GM12878 (cell line): Measurements from ENCODE around the gene CYSTM1. TPM values are rescaled to one million over a fixed set of nuclear protein-coding genes. Genes with fewer than 3 reads are reported as not detected.

Source experiments
- ATAC-seq: fragments of 200-7000 bp; cut with Tn5 transposase; 3 replicates; pipeline ENCODE4 v1.9.1; 2020; ENCODE audit warnings: mild to moderate bottlenecking, moderate library complexity
- Bru-seq: library from RNA; stranded (reverse); fragments of 400-500 nt; gene quantifications from one replicate; lab custom pipeline; 2021; lab: Mats Ljungman, UMichigan
- BruChase-seq, 2 experiments: library from RNA; stranded (reverse); fragments of 400-500 nt; gene quantifications; one replicate each; lab custom pipeline; 2021; lab: Mats Ljungman, UMichigan
- BruUV-seq: library from RNA; stranded (reverse); fragments of 400-500 nt; replicated peaks from 2 replicates; lab custom pipeline; 2021; lab: Mats Ljungman, UMichigan
- CTCF ChIA-PET: fragments of 300-600 bp; sonication (Branson Sonifier 250); formaldehyde crosslinking; extraction: SDS; loops from one replicate; lab custom pipeline; 2021; ENCODE audit warnings: inconsistent platforms; lab: Yijun Ruan, JAX
- POLR2A ChIA-PET: fragments of 350-600 bp; formaldehyde crosslinking; extraction: SDS; loops from one replicate; lab custom pipeline; 2021; ENCODE audit warnings: inconsistent platforms; lab: Charles Lee
- RAD21 ChIA-PET: fragments of 300-600 bp; sonication (Branson Sonifier 250); formaldehyde crosslinking; loops from one replicate; lab custom pipeline; 2023; ENCODE audit warnings: antibody characterized with exemption; ENCODE audit not compliant: unreplicated experiment; lab: Charles Lee
- SMC1A ChIA-PET: fragments of 300-600 bp; sonication (Branson Sonifier 250); formaldehyde crosslinking; loops from one replicate; lab custom pipeline; 2023; ENCODE audit not compliant: unreplicated experiment, uncharacterized antibody; lab: Charles Lee
- DNase-seq: peaks from one replicate; pipeline ENCODE4 v3.0.0-alpha.2; 2011; ENCODE audit warnings: low read depth, low spot score
- FAIRE-seq: peaks from 3 replicates; lab custom pipeline; 2011; peaks lifted over from hg19 to GRCh38; lab: Jason Lieb, UNC
- H2AFZ ChIP-seq: 2 replicates; pipeline ENCODE4 v1.6.0; 2011; ENCODE audit warnings: low read depth, low read length, control low read depth; ENCODE audit not compliant: control insufficient read depth
- H3K27ac ChIP-seq: 2 replicates; pipeline ENCODE4 v1.5.1; 2011; ENCODE audit warnings: control low read depth; ENCODE audit not compliant: control insufficient read depth, insufficient read depth
- H3K27me3 ChIP-seq, 2 experiments: replicated peaks in 1 of 2; 2 replicates each; pipeline versions ENCODE4 v1.6.0 to v1.6.1; 2011; ENCODE audit warnings: low read length in 1 of 2; ENCODE audit not compliant: control insufficient read depth in 2 of 2, insufficient read depth in 2 of 2
- H3K36me3 ChIP-seq, 2 experiments: 2 replicates each; pipeline ENCODE4 v1.5.1; 2011; ENCODE audit warnings: low read length in 1 of 2; ENCODE audit not compliant: control insufficient read depth in 2 of 2, insufficient read depth in 2 of 2
- H3K4me1 ChIP-seq: 2 replicates; pipeline ENCODE4 v1.6.1; 2011; ENCODE audit warnings: mild to moderate bottlenecking, low read length, moderate library complexity, mixed read lengths; ENCODE audit not compliant: control insufficient read depth, insufficient read depth
- H3K4me2 ChIP-seq: 2 replicates; pipeline ENCODE4 v1.6.0; 2011; ENCODE audit warnings: control low read depth; ENCODE audit not compliant: control insufficient read depth, insufficient read depth
- H3K4me3 ChIP-seq: fragments of 200-600 bp; sonication (generic); 2 replicates; pipeline ENCODE4 v1.5.1; 2016
- H3K79me2 ChIP-seq: 2 replicates; pipeline ENCODE4 v1.6.0; 2011; ENCODE audit warnings: low read length; ENCODE audit not compliant: control insufficient read depth, insufficient read depth
- H3K9ac ChIP-seq: 2 replicates; pipeline ENCODE4 v1.8.0; 2011; ENCODE audit warnings: low read length, control low read depth, mixed read lengths; ENCODE audit not compliant: control insufficient read depth, insufficient read depth
- H3K9me3 ChIP-seq: replicated peaks from 3 replicates; pipeline ENCODE4 v1.5.1; 2011; ENCODE audit warnings: mild to moderate bottlenecking, low read length; ENCODE audit not compliant: control insufficient read depth, insufficient read depth
- H4K20me1 ChIP-seq: 2 replicates; pipeline ENCODE4 v1.6.0; 2011; ENCODE audit not compliant: control insufficient read depth, insufficient read depth
- ATF7 ChIP-seq: fragments of 450-650 bp; IDR thresholded peaks from 2 replicates; pipeline ENCODE4 v1.6.1; 2016; ENCODE audit warnings: low read depth, mild to moderate bottlenecking
- BMI1 ChIP-seq: fragments of 450-650 bp; IDR thresholded peaks from 2 replicates; pipeline ENCODE4 v1.6.1; 2016; ENCODE audit warnings: mild to moderate bottlenecking, moderate library complexity, borderline replicate concordance
- HCFC1 ChIP-seq: fragments of 150-350 bp; IDR thresholded peaks from 2 replicates; pipeline ENCODE4 v1.6.1; 2014; ENCODE audit warnings: low read length
- MEF2A ChIP-seq: IDR thresholded peaks from 2 replicates; pipeline ENCODE4 v1.6.1; 2011; ENCODE audit warnings: low read depth, mild to moderate bottlenecking, low read length, moderate library complexity; ENCODE audit not compliant: insufficient read depth
- MXI1 ChIP-seq: fragments of 150-350 bp; IDR thresholded peaks from 2 replicates; pipeline ENCODE4 v1.6.1; 2011; ENCODE audit warnings: low read depth, mild to moderate bottlenecking, inconsistent platforms, low read length, improper control_type of control experiment
- POLR2AphosphoS5 ChIP-seq: IDR thresholded peaks from 2 replicates; pipeline ENCODE4 v1.6.1; 2011; ENCODE audit warnings: mild to moderate bottlenecking, low read length, inconsistent platforms
- RAD51 ChIP-seq: fragments of 450-650 bp; IDR thresholded peaks from 2 replicates; pipeline ENCODE4 v1.6.1; 2016; ENCODE audit warnings: moderate library complexity, mild to moderate bottlenecking, inconsistent platforms
- RFX5 ChIP-seq: IDR thresholded peaks from 2 replicates; pipeline ENCODE4 v1.6.1; 2011; ENCODE audit warnings: low read depth, low read length, improper control_type of control experiment
- SREBF2 ChIP-seq: IDR thresholded peaks from 2 replicates; pipeline ENCODE4 v1.6.1; 2012; ENCODE audit warnings: mild to moderate bottlenecking, low read length
- TCF12 ChIP-seq: IDR thresholded peaks from 2 replicates; pipeline ENCODE4 v1.6.1; 2011; ENCODE audit warnings: low read depth, mild to moderate bottlenecking, low read length
- TCF3 ChIP-seq: IDR thresholded peaks from 2 replicates; pipeline ENCODE4 v1.6.1; 2012; ENCODE audit warnings: low read depth, mild to moderate bottlenecking, low read length, borderline replicate concordance; ENCODE audit not compliant: insufficient read depth
- WGBS: methylation state at CpG from one replicate; pipeline ENCODE4 v1.1.6; 2016; ENCODE audit warnings: low lambda C conversion rate; ENCODE audit not compliant: insufficient replicate concordance, insufficient coverage; ENCODE audit errors: missing lambda C conversion rate; 5-methylcytosine and 5-hydroxymethylcytosine counted together
- in situ Hi-C: fragments of 300-500 bp; cut with MboI; formaldehyde crosslinking; loops from 9 replicates; pipeline ENCODE4 v1.14.3; 2018; ENCODE audit warnings: mixed read lengths
- intact Hi-C: fragments of 100-400 bp; cut with micrococcal nuclease; formaldehyde crosslinking; loops from one replicate; pipeline ENCODE4 v1.14.2; 2022; ENCODE audit not compliant: unreplicated experiment
- long read RNA-seq, 2 experiments: library from polyadenylated mRNA; unstranded; transcript quantifications; one replicate each; pipeline ENCODE4 v2.0.0, GENCODE V29; 2019 to 2020
- polyA minus RNA-seq, 3 experiments: library from RNA; depleted of rRNA, polyadenylated mRNA; stranded (reverse); fragments of >200 nt; gene quantifications; 2 replicates each; pipeline ENCODE4 v1.2.3, GENCODE V29; 2011
- polyA plus RNA-seq, 11 experiments: library from polyadenylated mRNA; depleted of rRNA in 4 of 11; unstranded in 6 of 11; stranded (reverse) in 5 of 11; fragments of >200 nt; fragmentation: Nextera tagmentation in 4 of 11; fragmentation: Illumina TruSeq in 1 of 11; extraction: Ambion mirVana in 4 of 11; extraction: Trizol in 1 of 11; gene quantifications; 1 replicate in 1 of 11; 2 replicates in 10 of 11; pipeline versions ENCODE4 v1.2.1 to v1.2.3, GENCODE V29; 2011 to 2016; ENCODE audit warnings: inconsistent platforms in 2 of 11, missing spikeins in 2 of 11, low read depth in 1 of 11
- total RNA-seq, 4 experiments: library from RNA; depleted of rRNA in 3 of 4; stranded (reverse); fragments of >200 nt in 3 of 4; fragmentation: Illumina TruSeq in 1 of 4; extraction: Trizol in 1 of 4; gene quantifications; 2 replicates each; pipeline versions ENCODE4 v1.2.1 to v1.2.3, GENCODE V29; 2013 to 2021
- TF ChIP-seq, protein P1 (sequence below): fragments of 450-650 bp; IDR thresholded peaks from 2 replicates; pipeline ENCODE4 v1.6.1; 2017; ENCODE audit warnings: mild to moderate bottlenecking, low read depth, inconsistent platforms; ENCODE audit not compliant: poor library complexity, severe bottlenecking
- TF ChIP-seq, protein P2 (sequence below): fragments of 450-650 bp; IDR thresholded peaks from 2 replicates; pipeline ENCODE4 v1.6.1; 2016; ENCODE audit warnings: mild to moderate bottlenecking

Gene CYSTM1
- total RNA-seq (2013; cell fraction: nucleolus; rRNA removed): 34.5 and 44.8 TPM in 2 replicates
- total RNA-seq (2014; rRNA removed) (97.8 and 105 TPM in 2 replicates), total RNA-seq (2014; rRNA removed; fragmentation: Illumina TruSeq; extraction: Trizol) (81.4 and 90.2 TPM in 2 replicates), total RNA-seq (2021) (52.7 and 59.8 TPM in 2 replicates), polyA plus RNA-seq (2011; rRNA removed) (91.3 and 120 TPM in 2 replicates), polyA plus RNA-seq (2014; fragmentation: Illumina TruSeq; extraction: Trizol) (71.3 and 92.5 TPM in 2 replicates), polyA plus RNA-seq (2014; fragmentation: Nextera tagmentation; extraction: Ambion mirVana) (100 to 1,000 TPM; 204 to 261 TPM), polyA plus RNA-seq (2014; rRNA removed) (103 and 112 TPM in 2 replicates), polyA plus RNA-seq (2016; fragmentation: Nextera tagmentation; extraction: Ambion mirVana) (10 to 100 TPM; 67.5 to 85.4 TPM), polyA minus RNA-seq (2011; rRNA and poly(A)+ RNA removed) (41.5 and 88.5 TPM in 2 replicates), Bru-seq, nascent RNA (percentile 82 among the genes with signal in this experiment), BruChase-seq, experiment 1, labeled RNA remaining after a 6-hour chase (percentile 70 among the genes with signal in this experiment), BruChase-seq, experiment 2, labeled RNA remaining after a 2-hour chase (percentile 71 among the genes with signal in this experiment)
- 17.8 TPM for polyA plus RNA-seq (2011; ENCODE audit: low read depth)
- 134 and 170 TPM in 2 replicates for polyA plus RNA-seq (2011; cell fraction: cytosol; rRNA removed)
- polyA plus RNA-seq (2011; cell fraction: nucleus; rRNA removed): 71.6 and 92.3 TPM in 2 replicates
- polyA plus RNA-seq (2012): 43.8 and 51.9 TPM in 2 replicates
- polyA minus RNA-seq (2011; cell fraction: cytosol; rRNA and poly(A)+ RNA removed): 33.9 and 36.2 TPM in 2 replicates
- 27.4 and 35.2 TPM in 2 replicates for polyA minus RNA-seq (2011; cell fraction: nucleus; rRNA and poly(A)+ RNA removed)
- long read RNA-seq, experiment 1, transcript CYSTM1-201 (3 exons, 1,336 nt): major isoform, 70 of 73 reads
- long read RNA-seq, experiment 1, partial matches to known transcripts: 0 of 73 reads
- long read RNA-seq, experiment 1, other reads (novel, unspliced or antisense): 3 of 73 reads
- long read RNA-seq, experiment 2, transcript CYSTM1-201 (3 exons, 1,336 nt): major isoform, 294 of 312 reads
- long read RNA-seq, experiment 2, partial matches to known transcripts: 6 of 312 reads
- long read RNA-seq, experiment 2, other reads (novel, unspliced or antisense): 8 of 312 reads

GRCh38 chr5:140174465-140175366, at the start of gene CYSTM1:
CYSTM1 (plus strand) TSS chr5:140175188; CDS start chr5:140194466, 19,278 bp downstream.
- Histone ChIP-seq H3K27me3 (no peaks in the 10 kb centered on the region), H3K27ac (peak within 1 kb of the TSS; percentile 72), H3K4me2 (peak within 1 kb of the TSS; percentile 85), H4K20me1 (no peaks in the 10 kb centered on the region), H3K4me3 (peak within 1 kb of the TSS; percentile 79), H3K4me1 (peaks cover 4% of the 10 kb centered on the region; the same call in 1 of the 2 replicates), H2AFZ (peak within 1 kb of the TSS; percentile 83), H3K9me3 (no peaks in the 10 kb centered on the region), H3K79me2 (peaks cover 6% of the 10 kb centered on the region), H3K9ac (peak within 1 kb of the TSS; percentile 78), H3K36me3 (no peaks in the 10 kb centered on the region)
- intact Hi-C loops: loop anchor here (2.0 to 5.0 kb wide), 2 partner anchors 46 to 183 kb away; no protein-coding TSS in a partner anchor
- DNase-seq: peak; percentile 68
- peak; percentile 89 for ATAC-seq
- WGBS: 4% methylated on average over 61 of the region's 61 CpGs
- FAIRE-seq: peak; percentile 77
- in situ Hi-C loops: no loop called here
- RAD21 ChIA-PET: interaction anchor here (0.9 kb wide), 1 partner anchor 8 kb away, joined by 3 read pairs; no protein-coding TSS in a partner anchor
- BruUV-seq: TSS peak; percentile 93
- POLR2A ChIA-PET: interaction anchor here (0.5 to 1.7 kb wide), 6 partner anchors 8 to 603 kb away, joined by 3 to 6 read pairs (median 4); no protein-coding TSS in a partner anchor
- CTCF ChIA-PET: interaction anchor here (0.5 to 1.8 kb wide), 4 partner anchors 31 to 466 kb away, joined by 3 to 4 read pairs (median 4); no protein-coding TSS in a partner anchor
- SMC1A ChIA-PET: interaction anchor here (0.8 to 1.8 kb wide), 5 partner anchors 30 to 177 kb away, joined by 3 to 7 read pairs (median 3); no protein-coding TSS in a partner anchor
- TF ChIP-seq TCF3 (peak; percentile 73; the same call in 1 of the 2 replicates), BMI1 (peak; percentile 93), HCFC1 (no peak), RFX5 (peak; percentile 68; the same call in 1 of the 2 replicates), ATF7 (0 out of 2 replicates have a peak, but pooled peaks have one; percentile 39), RAD51 (0 out of 2 replicates have a peak, but pooled peaks have one; percentile 25), SREBF2 (peak; percentile 61; the same call in 1 of the 2 replicates), TCF12 (peak; percentile 30; the same call in 1 of the 2 replicates), MEF2A (no peak), MXI1 (peak; percentile 93), POLR2AphosphoS5 (peak; percentile 90)
- TF ChIP-seq, protein P1, sequence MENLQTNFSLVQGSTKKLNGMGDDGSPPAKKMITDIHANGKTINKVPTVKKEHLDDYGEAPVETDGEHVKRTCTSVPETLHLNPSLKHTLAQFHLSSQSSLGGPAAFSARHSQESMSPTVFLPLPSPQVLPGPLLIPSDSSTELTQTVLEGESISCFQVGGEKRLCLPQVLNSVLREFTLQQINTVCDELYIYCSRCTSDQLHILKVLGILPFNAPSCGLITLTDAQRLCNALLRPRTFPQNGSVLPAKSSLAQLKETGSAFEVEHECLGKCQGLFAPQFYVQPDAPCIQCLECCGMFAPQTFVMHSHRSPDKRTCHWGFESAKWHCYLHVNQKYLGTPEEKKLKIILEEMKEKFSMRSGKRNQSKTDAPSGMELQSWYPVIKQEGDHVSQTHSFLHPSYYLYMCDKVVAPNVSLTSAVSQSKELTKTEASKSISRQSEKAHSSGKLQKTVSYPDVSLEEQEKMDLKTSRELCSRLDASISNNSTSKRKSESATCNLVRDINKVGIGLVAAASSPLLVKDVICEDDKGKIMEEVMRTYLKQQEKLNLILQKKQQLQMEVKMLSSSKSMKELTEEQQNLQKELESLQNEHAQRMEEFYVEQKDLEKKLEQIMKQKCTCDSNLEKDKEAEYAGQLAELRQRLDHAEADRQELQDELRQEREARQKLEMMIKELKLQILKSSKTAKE: no peak
- TF ChIP-seq, protein P2, sequence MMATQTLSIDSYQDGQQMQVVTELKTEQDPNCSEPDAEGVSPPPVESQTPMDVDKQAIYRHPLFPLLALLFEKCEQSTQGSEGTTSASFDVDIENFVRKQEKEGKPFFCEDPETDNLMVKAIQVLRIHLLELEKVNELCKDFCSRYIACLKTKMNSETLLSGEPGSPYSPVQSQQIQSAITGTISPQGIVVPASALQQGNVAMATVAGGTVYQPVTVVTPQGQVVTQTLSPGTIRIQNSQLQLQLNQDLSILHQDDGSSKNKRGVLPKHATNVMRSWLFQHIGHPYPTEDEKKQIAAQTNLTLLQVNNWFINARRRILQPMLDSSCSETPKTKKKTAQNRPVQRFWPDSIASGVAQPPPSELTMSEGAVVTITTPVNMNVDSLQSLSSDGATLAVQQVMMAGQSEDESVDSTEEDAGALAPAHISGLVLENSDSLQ: peak; percentile 16; the same call in 1 of the 2 replicates
